ENCODE measurements around the gene RAD51D.

DNA sequence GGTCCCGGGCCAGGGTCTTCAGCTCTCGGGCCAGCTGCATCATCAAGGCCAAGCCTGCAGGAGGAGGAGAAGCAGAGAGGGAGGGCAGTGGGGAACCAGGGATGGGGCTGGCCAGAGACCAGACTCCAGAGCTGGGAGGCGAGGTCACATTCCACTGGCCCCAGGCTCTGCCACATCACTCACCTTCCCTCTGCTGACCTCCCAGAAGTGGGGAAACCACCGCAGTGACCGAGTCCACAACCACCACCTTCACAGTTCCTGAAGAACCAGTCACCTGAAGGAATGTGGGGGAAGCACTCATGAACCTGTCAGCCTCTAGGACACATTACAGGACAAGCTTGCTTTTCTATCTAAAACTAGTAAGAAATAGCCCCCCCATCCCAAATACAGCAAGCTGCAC is 16.4 kb downstream of the RAD51D start:
- TF ChIP-seq, protein P1, sequence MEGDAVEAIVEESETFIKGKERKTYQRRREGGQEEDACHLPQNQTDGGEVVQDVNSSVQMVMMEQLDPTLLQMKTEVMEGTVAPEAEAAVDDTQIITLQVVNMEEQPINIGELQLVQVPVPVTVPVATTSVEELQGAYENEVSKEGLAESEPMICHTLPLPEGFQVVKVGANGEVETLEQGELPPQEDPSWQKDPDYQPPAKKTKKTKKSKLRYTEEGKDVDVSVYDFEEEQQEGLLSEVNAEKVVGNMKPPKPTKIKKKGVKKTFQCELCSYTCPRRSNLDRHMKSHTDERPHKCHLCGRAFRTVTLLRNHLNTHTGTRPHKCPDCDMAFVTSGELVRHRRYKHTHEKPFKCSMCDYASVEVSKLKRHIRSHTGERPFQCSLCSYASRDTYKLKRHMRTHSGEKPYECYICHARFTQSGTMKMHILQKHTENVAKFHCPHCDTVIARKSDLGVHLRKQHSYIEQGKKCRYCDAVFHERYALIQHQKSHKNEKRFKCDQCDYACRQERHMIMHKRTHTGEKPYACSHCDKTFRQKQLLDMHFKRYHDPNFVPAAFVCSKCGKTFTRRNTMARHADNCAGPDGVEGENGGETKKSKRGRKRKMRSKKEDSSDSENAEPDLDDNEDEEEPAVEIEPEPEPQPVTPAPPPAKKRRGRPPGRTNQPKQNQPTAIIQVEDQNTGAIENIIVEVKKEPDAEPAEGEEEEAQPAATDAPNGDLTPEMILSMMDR (IDR thresholded peaks at IDR 0.05; ENCODE audit: borderline replicate concordance, extremely low read depth, low read length, poor library complexity, severe bottlenecking), result no peak
- no peak for TF ChIP-seq EZH2 (IDR thresholded peaks at IDR 0.05; ENCODE audit: borderline replicate concordance, low read depth, low read length, severe bottlenecking)

Data from DND-41 (cell line).